NCI-H526 treated with DMSO at 0.1 percent for 48 hours (cell line): ENCODE data around the gene DLG2.
A peak's percentile ranks its signal among the peaks of the same experiment; 100 is the strongest.

Experiments
- DNase-seq: peaks from one replicate; lab custom pipeline; 2025; lab: John Stamatoyannopoulos, UW

Gene DLG2

DNA sequence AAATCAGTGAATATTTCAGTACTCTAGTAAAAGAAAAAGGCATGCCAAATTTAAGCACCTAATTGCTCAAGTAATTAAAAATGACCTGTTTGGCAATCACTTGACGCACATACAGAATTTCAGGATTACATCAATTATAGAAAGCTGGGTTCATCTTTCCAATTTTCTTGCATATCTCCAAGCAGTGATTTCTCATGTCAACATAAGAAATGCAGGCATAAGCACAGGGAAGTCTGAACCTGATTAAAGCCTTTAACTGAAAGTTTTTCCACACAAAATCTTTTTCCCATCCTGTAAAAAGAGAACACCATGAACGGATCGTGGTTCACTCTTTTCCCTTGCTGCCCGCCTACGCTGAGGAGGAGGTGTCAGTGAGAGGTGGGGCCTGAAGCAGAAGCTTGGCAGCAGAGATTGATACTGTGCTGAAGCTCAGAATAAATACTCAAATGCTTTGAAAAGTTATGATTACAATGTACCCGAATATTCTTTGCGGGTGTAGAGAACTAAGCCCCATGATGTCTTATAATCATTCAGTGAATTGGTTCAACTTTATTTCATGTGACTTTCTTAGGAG lies 1636.9 kb downstream of the DLG2 start:
- no peak for DNase-seq

DNA sequence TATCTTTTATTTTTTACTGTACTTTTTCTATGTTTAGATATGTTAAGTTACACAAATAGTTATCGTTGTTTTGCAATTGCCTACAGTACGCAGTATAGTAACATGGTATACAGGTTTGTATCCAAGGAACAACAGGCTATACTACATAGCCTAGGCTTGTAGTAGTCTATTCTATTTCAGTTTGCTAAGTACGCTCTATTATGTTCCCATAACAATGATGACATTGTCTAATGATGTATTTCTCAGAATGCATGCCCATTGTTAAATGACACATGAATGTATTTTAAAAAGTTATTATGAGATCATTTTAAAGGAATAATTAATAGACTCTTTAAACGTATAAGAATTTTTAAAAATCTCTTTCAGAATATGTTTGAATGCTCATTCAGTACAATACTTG lies 1644.3 kb downstream of the DLG2 start:
- DNase-seq = peak; percentile 17

DNA sequence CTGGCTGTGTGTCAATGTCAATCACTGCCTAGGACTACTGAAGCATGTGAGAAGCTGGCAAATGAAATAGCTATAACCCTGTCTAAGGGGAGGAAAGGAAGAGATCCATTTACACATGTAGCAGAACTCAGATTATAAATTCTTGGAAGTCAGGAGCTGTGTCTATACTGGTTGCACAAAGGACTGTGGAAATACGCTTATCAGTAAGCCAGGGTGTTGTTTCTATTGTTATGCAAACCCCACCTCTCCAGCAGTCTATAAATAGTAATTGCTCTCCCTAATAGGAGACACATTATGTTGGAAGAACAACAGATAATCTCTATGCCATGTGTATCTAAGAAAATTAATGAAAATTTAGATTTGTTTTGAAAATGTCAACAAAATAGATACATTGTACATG lies 1647.6 kb downstream of the DLG2 start:
- DNase-seq = peak; percentile 20

DNA sequence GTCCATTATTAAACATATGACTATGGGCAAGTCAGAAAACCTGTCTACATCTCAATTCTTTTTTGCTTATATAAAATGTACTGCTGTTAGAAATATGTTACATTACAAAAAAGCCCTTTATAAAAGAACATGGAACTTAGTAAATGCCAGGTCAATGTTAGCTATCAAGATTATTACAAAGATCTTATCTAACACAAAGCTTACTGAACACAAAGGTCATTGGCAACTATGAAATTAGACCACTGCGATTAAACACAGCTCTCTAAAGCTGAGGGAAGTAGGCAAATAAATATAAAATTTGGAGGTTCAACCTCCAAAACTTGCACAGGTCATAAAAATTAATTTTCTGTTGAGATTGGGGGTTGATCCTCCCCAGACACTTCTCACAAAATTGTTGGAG lies 1648.2 kb downstream of the DLG2 start:
- DNase-seq = no peak

DNA sequence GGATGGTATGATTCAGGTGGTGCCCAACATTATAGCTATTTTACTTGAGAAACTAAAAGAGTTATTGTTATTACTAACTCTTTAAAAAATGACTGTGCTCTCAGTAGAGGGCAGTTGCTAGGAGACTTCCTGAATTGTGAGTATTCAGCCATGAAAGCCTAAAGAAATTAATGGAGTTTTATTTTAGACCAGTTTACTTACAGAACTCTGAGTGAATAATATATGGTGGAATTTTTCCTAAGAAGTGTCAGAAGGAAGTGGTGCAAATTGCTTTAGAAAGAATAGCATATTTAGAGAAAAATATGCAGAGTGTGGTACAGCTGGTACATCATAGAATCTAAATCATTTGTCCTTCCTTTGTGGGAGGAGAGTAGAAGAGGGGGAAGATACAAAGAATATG lies 1651.1 kb downstream of the DLG2 start:
- no peak for DNase-seq

DNA sequence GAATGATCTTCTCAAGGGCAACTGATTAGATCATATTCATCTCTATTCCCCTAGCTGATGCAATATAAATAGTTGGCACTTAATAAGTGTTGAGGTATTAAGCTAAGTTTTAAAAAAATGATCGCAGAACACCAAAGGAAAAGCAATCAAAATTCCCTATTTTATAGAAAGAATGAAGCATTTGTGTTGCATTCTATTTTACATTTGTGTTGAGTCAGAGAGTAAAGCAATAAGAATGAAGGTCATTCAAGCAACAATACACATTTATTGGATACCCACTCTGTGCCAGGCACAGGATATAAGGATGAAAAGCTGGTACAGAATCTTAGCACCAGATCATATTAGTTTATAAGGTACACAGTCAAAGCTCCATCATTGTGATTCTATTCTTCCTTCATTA lies 1654.6 kb downstream of the DLG2 start:
- no peak for DNase-seq

DNA sequence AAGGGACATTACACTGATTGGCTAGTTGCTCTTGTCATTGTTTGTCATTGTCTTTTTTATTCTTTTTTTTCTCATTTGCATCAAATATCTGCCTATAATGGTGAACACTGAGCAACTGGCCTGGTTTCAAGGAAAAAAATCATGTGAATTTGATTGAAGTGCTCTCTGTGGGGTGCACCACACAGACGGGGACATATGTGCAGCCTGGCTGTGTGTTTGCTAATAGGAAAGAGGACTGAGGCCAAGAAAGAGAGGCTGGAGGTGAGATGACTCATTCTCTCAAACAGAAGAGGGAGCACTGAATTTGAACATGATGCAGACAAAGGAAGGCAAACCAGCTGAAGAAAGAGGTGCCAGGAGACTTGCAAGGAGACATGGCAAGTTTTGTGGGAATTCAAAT lies 1656.1 kb downstream of the DLG2 start:
- DNase-seq = no peak

DNA sequence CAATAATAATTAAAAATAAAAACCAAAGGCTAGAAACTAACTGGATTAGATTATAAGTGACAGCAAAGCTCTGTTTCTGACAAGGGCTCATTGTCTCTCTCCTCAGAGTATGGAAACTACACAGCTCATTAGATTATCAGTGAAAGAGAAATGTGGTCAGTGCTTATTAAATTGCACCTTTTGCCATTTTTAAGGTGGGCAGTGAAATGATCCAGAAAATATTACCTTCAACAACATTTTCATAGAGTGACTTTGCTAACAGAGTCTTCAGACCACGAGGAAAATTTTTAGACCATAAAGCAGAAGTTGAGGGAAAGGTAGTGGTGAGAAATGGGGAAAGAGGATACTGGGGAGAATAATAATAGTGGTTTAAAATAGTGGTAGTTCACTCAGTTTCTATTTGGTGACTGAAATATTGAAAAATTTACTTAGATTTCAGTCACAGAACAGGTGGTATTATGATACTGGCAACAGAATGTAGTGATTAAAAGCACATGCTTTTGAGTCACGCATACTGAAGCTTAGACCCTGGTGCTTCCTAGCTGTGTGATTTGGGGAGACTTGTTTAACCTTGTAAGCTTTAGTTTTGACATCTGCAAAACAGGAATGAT lies 1657.0 kb downstream of the DLG2 start:
- DNase-seq = peak; percentile 40

DNA sequence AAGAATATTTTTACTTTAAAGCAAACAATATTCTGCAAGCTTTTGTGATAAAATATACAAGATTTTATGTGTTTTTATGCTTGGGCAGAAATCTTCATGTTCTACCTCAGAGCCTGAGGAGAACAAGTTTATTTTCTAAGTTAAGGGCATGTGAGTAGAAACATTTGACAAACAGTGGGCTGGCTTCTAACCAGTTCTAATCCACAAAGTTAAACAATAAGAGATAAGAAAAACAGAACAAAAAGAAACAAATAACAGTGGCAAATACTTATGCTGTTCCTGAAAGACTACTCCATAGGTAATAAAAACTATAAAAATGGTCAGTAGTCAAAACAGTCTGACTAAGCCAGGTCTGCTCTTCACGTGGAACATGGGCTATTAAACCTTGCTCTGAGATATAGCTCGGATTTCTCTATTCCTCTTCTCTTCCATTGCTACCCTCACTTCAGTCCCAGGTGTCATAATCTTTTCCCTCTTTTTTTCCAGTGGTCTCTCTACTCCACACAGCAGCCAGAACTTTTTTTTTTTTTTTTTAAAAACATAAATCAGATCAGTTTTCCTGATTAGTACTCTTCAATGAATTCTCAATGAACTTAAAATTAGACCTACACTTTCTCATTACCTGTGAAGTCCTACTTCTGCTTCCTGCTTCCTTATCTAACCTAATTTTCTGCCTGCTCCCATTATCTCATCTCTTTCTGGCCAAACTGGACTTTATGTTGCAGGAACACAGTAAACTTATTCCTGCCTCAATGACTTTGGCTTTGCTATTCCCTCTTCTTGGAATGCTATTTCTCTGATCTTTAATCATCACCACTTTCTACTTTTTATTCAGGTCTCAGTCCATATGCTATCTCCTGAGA lies 1669.9 kb downstream of the DLG2 start:
- DNase-seq = no peak

DNA sequence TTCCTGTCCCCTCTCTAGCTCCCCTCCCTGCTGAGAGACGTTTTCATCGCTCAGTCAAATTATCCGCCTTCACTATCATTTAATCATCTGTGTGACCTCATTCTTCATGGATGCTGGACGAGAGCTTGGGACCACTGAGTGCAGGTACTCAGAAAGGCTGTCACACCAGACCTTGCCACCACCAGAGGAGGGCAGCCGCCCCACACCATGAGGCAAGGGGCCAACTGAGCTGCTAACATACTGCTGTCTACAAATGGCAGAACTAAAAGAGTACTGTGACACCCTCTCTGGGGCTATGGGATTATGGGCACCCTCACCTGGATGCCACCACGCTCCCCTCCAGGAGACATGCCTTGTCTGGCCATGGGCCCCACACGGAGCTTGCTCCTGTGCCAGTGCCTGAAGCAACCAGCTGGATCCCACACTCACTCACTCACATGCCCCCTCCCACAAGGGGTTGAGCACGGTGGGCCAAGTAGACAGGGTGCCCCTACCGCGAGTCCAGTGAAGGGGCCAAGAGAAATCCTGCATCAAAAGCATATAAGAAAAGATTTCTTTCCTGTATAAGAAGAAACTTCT lies 1670.9 kb downstream of the DLG2 start:
- DNase-seq = no peak

DNA sequence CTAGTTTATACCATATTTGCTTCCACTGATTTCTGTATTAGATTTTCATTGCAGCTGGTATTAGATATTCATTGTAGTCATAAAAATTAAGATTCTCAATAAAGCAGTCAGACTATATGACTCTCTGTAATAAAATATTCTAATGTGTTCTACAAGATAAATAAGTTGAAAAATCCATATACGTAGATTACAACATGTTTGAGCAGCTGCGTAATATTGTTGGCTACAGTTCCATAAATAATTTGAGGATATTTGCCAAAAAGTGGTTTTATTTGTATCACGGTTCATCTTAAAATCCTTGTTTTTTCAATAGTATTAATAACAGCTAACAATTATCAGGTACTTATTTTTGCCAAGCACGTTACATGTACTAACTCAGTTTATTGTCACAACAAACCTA lies 1672.4 kb downstream of the DLG2 start:
- no peak for DNase-seq

DNA sequence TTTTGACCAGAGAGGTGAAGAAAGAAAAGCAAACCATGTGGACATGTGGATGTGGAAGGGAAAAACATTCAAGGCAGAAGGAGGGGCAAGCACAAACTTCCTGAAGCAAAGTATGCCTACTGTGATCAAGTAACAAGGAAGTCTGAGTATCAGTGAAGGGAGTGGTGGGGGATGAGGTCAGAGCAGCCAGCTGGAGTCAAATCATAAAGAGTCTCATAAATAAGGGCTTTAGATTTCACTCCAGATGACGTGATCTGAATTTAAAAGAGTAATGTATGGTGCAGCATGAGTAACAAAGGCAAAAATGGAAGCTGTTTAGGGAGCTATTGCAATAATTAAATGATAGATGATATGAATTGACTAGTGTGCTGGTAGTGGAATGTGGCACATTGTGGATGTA lies 1675.6 kb downstream of the DLG2 start:
- no peak for DNase-seq

DNA sequence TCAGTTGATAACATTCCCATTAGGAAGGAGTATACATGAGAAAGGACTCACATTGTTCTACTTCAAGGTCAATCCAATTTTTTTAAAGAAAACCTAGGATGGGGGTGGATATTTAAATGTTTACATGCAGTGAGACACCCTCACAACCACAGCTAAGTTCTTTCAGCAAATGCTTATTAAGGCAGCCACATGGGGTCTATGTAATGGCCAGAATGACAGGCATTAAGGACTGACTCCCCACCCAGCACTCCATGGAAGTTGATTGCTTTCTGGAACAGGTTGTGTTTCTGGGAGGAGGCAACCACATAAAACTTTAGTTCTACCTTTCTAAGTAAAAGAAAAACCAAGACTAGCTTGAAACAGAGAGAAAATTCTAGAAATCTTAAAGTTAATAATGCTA lies 1678.9 kb downstream of the DLG2 start:
- no peak for DNase-seq

DNA sequence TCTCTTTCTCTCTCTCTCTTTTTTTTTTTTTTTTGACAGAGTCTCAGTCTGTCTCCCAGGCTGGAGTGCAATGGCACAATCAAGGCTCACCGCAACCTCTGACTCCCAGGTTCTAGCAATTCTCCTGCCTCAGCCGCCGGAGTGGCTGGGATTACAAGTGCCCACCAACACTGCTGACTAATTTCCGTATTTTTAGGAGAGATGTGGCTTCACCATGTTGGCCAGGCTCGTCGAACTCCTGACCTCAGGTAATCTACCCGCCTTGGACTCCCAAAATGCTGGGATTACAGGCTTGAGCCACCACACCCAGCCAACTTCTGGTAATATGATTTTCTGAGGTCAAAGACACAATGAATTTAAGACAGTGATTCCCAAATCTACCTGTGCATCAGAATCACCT lies 1681.2 kb downstream of the DLG2 start:
- DNase-seq = no peak

DNA sequence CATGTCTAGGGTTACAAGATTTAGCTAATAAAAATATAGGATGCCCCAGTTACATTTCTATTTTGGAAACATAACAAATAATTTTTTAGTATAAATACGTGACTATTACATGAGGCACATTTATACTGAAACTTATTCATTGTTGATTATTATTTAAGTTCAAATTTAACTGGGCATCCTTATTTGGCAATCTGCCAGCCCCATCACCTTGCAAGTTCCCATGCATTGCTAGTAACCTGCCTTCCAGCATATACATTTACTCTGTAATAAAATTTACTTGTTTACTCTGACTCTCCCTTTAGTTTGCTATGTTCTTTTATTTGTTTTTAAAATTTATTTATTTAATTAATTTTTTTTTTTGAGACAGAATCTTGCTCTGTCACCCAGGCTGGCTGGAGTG lies 1686.1 kb downstream of the DLG2 start:
- no peak for DNase-seq

DNA sequence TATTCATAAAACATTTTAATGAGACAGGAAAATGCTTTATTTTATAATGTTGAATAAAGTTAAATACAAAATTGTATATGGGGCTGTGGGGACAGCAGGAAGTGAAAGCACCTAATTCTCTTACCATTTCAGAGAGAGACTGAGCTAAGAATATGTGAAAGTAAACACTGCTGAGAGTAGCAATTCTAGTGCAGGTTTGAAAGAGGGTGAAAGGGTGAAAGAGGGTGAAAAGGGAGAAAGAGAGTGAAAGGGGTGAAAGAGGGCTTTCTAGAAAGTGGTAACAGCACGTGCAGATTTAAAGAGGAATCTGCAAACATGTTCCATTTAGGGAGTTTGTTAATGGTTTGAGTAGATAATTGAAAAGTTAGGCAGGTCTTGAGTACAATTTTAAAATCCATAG lies 1689.0 kb downstream of the DLG2 start:
- DNase-seq = no peak

DNA sequence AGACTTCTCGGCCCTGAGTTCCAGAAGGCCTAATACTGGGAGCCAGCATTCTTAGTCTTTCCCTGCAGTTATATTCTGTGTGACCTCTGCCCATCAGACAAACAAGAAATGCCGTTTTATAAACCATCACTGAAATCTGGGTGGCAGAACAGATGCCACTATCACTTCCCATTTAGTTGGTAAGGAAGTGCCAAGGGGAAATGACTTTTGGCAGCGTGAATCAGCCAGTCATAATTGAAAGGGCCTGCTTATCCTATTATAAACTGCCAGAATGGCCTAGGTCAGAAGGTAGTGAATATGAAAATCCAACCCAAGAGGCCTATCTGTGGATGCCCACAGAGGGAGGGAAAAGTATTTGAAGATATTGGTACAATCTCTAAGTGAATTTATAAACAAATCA lies 1694.1 kb downstream of the DLG2 start:
- DNase-seq = no peak

DNA sequence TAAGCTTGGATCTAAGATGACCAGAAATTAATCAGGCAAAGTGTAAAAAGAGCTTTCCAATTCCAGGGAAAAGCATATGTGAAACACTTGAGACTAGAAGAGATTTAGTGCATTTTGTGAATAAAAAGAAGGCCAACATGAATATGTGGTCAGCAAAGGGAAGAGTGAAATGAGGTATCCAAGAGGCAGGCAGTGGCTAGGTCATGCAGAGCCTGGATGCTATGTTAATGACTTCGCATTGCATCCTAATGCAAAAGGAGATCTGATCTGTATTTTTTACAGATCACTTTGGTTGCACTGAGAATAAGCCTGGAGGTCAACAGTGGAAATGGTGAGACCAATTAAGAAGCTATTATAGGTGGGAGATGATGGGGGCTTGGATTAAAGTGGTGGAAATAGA lies 1699.7 kb downstream of the DLG2 start:
- no peak for DNase-seq

DNA sequence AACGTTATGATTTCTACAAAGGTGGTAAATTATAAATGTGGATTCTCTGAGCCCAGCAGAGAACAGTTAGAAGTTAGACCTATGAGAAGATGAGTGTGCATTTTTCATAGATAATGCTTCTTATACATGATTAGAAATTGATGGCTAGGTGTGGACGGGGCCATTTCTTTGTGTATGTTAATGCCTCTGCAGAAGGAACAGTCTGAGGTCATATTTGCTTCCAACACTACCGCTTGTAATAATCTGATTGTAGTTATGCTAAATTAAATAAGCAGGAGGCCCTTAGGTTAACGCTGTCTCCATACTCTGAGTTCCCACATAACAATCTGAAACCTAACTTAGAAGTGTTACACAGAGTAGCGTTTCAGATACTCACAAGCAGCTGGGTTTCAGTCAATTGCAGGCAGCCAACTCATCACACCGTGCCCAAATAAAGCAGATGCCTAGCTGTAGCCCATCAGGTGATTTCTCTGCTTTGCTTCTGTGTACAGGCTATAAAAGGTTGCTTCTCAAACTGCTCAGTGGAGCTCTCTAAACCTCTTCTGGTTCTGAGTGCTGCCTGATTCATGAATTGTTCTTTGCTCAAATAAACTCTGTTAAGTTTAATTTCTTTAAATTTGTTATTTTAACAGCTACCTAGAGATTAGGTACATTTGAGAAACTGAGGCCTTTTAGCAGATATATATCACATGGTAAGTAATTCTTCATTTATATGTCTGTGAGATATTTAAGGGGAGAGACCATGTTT lies 1702.2 kb downstream of the DLG2 start:
- no peak for DNase-seq

DNA sequence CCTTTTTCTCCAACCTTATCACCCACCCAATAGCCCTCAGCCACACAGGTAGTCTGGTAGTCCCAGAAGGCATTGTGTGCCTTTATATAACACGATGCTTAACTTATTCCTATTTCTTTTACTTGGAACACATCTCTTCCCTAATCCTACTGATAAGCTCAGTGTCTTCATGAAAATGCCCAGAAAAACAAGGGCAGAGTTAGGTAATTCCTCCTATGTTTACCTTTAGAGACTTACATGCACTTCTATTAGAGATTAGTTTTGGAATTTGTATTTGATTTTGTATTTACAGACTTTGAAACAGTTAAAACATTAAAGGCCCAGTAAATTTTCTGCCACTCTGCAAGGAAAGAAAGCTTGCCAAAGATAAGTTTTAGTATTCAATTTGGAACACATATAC lies 1703.2 kb downstream of the DLG2 start:
- no peak for DNase-seq

DNA sequence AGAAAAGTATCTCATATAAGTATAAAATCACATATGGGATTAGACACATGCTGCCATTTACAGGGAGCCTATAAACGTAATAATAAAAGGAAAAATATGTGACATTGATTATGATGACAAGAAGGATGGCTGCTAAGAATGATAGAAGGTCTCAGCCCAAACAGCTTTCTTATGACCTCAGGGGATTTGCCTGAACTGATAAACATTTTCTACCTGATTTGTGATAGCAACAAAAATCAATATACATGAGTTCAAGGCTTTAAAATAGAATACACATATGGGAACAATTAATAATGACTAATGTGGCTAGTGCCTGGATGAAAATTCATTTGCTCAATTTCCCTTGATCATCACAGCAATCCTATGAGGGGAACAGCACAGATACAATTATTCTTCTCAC lies 1704.2 kb downstream of the DLG2 start:
- DNase-seq = no peak

DNA sequence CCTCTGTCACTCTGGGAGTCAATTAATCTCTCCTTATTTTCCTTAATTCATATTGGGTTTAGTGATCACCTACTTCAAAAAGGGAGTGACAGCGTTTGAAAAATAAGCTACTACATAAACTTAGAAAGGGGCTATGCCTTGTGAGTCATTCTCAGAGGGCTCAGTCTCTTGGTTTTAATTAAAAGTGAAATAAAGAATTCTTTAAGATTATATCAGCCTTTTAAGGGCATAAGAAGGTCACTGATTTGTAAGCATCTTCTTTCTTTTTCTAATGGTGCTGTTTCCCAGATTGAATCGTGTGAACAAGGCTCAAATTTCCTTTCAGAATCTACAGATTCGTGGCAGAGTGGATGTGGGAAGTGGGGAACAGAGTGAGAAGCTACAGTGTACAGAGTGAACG lies 1704.8 kb downstream of the DLG2 start:
- DNase-seq = no peak
